Measurements from ENCODE around the gene METRNL.

METRNL gene

DNA sequence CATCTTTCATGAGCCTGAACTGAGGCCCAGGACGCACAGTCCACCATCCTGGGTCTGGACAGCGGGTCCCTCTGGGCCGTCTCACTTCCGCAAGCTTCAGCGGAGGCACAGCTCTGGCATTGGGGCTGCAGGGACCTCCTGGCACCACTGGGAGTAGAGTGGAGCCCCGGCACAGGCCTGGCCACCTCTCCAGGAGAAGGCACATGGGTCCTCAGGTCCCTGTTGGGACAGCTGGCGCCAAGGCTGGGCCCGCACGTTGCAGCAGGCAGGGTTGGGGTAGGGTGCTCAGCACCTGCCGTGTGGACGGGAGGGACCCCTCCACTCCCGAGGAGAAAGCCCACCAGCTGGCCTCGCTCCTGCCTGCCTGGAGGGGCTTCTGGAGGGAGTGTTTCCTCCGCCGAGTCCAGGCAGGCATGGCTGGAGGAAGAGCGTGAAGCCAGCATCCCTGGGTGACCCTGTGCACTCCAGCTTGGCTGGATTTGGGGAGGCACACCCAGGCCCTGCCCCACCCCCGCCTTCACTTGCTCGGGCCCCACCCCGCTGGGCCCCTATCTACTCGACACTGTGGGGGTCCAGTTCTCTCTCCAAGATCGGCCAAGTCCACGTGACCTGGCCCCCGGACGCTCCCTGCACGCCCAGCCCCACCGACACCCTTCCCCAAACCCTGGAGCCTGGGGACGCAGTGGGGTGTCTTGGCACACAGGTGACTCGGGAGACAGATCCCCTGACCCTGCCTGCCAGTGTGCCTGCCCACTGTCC, 6.6 kb upstream of the METRNL start:
- no peak overlapping the region for H3K4me3 ChIP-seq (ENCODE audit: low read depth, low read length)
- TF ChIP-seq, protein P1, sequence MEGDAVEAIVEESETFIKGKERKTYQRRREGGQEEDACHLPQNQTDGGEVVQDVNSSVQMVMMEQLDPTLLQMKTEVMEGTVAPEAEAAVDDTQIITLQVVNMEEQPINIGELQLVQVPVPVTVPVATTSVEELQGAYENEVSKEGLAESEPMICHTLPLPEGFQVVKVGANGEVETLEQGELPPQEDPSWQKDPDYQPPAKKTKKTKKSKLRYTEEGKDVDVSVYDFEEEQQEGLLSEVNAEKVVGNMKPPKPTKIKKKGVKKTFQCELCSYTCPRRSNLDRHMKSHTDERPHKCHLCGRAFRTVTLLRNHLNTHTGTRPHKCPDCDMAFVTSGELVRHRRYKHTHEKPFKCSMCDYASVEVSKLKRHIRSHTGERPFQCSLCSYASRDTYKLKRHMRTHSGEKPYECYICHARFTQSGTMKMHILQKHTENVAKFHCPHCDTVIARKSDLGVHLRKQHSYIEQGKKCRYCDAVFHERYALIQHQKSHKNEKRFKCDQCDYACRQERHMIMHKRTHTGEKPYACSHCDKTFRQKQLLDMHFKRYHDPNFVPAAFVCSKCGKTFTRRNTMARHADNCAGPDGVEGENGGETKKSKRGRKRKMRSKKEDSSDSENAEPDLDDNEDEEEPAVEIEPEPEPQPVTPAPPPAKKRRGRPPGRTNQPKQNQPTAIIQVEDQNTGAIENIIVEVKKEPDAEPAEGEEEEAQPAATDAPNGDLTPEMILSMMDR (IDR thresholded peaks at IDR 0.05; ENCODE audit: low read depth, low read length, missing control alignments), result no peak
- no peak for DNase-seq (ENCODE audit: low read depth)

DNA sequence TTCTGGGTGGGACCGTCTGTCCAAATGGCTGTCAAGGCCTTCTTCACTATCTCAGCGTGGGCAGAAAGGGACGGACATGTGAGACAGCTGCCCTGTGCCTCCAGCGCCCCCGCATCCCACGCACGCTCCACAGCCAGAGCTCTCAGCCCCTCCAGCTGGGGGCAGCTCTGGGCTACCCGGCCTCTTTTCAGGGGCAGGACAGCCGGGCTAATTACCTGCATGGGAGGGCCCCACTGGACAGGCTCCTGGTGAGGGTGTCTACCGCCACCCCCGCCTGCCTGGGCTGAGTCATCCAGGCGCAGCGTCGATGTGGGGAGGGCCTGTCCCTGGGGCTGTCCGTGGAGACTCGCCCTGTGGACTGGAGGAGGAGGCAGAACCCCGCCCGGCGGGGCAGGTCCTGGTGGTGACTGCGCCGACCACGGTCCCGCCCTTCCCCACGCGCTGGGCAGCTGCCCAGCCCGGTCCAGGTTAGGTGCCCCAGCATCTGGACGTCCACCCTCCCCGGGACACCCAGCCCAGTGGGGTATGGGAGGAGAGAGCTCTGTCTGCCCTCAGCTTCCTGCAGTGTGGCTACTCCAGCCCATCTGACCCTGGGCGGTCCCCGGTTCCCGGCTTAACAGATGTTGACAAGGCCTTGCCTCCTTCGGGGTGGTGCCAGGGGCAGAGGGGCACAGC, 5.9 kb upstream of the METRNL start:
- no peak for DNase-seq (ENCODE audit: low read depth)
- TF ChIP-seq, protein P1 (IDR thresholded peaks at IDR 0.05; ENCODE audit: low read depth, low read length, missing control alignments), result no peak
- H3K4me3 ChIP-seq (ENCODE audit: low read depth, low read length), result no peak overlapping the region

DNA sequence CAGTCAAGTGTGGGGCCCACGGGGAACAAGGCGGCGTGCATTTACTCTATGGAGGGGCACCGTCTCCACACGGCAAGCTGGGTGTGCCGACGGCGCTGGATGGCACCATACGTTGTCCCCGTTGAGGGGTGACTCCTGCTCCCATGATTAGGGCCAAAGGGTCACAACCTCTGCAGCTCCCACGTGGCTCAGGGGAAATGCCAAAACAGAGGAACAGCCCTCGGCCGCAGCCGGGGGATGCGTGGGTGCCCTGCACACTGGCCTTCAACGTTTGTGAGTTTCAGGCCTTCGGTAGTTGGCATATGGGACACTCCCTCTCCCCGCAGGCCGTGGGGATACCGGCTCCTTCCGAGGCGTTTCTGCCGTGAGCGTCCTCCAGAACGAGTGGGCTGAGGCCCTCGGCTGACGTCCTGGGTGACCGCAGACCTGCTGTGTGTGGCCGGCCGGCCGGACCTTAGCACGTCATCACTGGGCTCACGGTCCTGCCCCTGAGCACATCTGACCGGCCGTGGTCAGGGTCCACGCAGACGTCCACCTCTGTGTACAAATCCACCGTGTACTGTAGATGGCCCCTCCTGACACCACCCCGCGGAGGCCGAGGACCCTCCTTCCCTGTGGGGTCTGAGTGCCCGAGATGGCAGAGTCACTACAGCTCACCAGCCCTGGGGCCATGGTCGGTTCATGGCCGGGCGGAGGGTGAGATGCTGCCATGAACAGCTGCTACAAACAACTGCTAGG, 4.8 kb upstream of the METRNL start:
- DNase-seq (ENCODE audit: low read depth), result no peak
- H3K4me3 ChIP-seq (ENCODE audit: low read depth, low read length), result no peak overlapping the region
- TF ChIP-seq, protein P1 (IDR thresholded peaks at IDR 0.05; ENCODE audit: low read depth, low read length, missing control alignments), result no peak

DNA sequence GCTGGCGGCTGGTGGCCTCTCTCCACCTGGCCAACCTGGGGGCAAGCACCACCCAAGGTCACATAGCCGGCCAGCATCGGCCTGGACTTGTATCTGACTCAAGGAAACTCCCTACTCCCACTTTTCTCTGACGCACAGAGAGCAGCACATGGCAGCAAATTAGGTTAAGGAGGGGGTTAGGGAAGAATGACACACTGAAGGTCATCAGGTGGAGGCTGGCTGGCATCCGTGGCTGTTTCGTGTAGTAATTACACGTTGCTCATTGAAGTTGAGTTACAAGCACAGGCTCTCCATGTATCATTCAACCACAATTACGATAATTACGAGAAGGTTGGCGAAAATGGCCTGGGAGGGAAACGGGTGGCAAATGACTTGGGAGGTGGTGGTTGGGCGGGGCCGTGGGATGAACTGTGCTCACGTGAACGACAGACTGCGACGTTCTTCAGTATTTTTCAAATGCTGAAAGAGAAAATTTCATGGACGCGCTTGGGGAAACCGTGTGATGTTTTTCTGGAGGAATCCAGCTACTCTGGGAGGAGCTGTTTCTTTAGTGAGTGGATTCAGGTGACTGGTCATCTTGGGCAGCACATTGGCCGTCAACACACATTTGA, 4.0 kb upstream of the METRNL start:
- TF ChIP-seq, protein P1 (IDR thresholded peaks at IDR 0.05; ENCODE audit: low read depth, low read length, missing control alignments), result no peak
- no peak for DNase-seq (ENCODE audit: low read depth)
- H3K4me3 ChIP-seq (ENCODE audit: low read depth, low read length), result no peak overlapping the region

DNA sequence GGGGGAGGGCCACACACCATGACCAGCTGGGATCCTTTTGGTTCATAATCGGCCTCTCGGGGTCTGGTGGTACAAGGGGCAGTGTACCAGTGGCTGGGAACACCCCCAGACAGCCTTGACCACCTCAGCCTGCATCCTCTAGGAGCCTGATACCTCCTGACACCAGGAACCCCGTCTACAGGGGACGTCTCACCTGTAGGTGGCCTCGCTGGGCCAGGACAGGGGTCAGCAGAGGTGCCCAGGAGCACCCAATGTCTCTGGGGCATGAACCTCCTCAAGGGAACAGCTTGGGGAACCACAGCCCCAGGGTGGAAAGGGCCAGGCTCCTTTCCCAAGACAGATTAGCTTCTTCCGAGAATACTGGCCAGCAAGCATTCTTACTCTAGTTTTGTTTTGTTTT, 2.5 kb upstream of the METRNL start:
- H3K4me3 ChIP-seq (ENCODE audit: low read depth, low read length), result no peak overlapping the region
- TF ChIP-seq, protein P1 (IDR thresholded peaks at IDR 0.05; ENCODE audit: low read depth, low read length, missing control alignments), result no peak
- DNase-seq (ENCODE audit: low read depth), result no peak

DNA sequence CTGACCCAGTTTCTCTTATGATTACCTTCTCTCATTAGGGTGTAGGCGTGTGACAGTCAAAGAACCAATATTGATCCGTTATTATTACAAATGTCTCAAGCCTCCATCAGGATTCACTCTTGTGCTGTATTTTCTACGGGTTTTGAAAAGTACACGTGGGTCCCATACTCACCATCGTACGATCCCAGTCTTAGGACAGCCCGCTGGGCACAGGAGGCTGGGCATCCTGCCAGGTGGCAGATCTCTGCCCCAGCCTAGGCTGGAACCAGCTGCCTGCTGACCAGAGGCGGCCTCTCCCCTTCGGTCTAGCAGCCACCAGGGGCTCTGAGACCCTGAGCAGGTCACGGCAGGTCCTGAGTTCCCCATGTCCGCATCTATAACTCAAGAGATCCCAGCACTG, 2.0 kb upstream of the METRNL start:
- H3K4me3 ChIP-seq (ENCODE audit: low read depth, low read length), result no peak overlapping the region
- TF ChIP-seq, protein P1 (IDR thresholded peaks at IDR 0.05; ENCODE audit: low read depth, low read length, missing control alignments), result no peak
- DNase-seq (ENCODE audit: low read depth), result no peak
